Endothelial cell of umbilical vein (primary cell): ENCODE results near the gene QPCT. TPM values are rescaled to one million over a fixed set of nuclear protein-coding genes. Genes with fewer than 3 reads are reported as not detected.

Source experiments
- BruUV-seq: library from RNA; stranded (reverse); fragments of 400-500 nt; replicated peaks from 2 replicates; lab custom pipeline; 2021; lab: Mats Ljungman, UMichigan
- CTCF ChIA-PET: fragments of 300-600, 350-600 bp; sonication (Branson Sonifier 250); formaldehyde crosslinking; loops from one replicate; lab custom pipeline; 2021; ENCODE audit warnings: antibody characterized with exemption, inconsistent platforms; lab: Charles Lee
- POLR2A ChIA-PET: fragments of 300-600, 350-600 bp; sonication (Branson Sonifier 250); formaldehyde crosslinking; loops from one replicate; lab custom pipeline; 2021; ENCODE audit warnings: antibody characterized with exemption, inconsistent platforms; lab: Charles Lee
- DNase-seq: peaks from one replicate; pipeline ENCODE4 v3.0.0-alpha.2; 2011; ENCODE audit warnings: low read depth, low spot score
- FAIRE-seq: peaks from 2 replicates; lab custom pipeline; 2011; peaks lifted over from hg19 to GRCh38; lab: Jason Lieb, UNC
- H2AFZ ChIP-seq: 2 replicates; pipeline ENCODE4 v1.6.0; 2012; ENCODE audit warnings: low read depth, low read length, control low read depth, inconsistent platforms
- H3K27ac ChIP-seq: 2 replicates; pipeline ENCODE4 v1.5.1; 2011; ENCODE audit warnings: low read depth, mild to moderate bottlenecking, control low read depth, low read length, moderate library complexity; ENCODE audit not compliant: insufficient read depth
- H3K27me3 ChIP-seq, 2 experiments: 2 replicates each; pipeline versions ENCODE4 v1.6.0 to v1.6.1; 2011; ENCODE audit warnings: low read length in 2 of 2, mixed read lengths in 1 of 2; ENCODE audit not compliant: control insufficient read depth in 2 of 2, insufficient read depth in 2 of 2
- H3K36me3 ChIP-seq, 2 experiments: 2 replicates in 1 of 2; 3 replicates in 1 of 2; pipeline ENCODE4 v1.5.1; 2011; ENCODE audit warnings: low read length in 2 of 2, mild to moderate bottlenecking in 1 of 2, moderate library complexity in 1 of 2; ENCODE audit not compliant: control insufficient read depth in 2 of 2, insufficient read depth in 2 of 2; ENCODE audit errors: extremely low read depth in 1 of 2
- H3K4me1 ChIP-seq: 3 replicates; pipeline ENCODE4 v1.5.1; 2011; ENCODE audit warnings: mild to moderate bottlenecking, low read length; ENCODE audit not compliant: control insufficient read depth, insufficient read depth; ENCODE audit errors: extremely low read depth
- H3K4me2 ChIP-seq: 2 replicates; pipeline ENCODE4 v1.6.1; 2011; ENCODE audit warnings: low read length, control low read depth, mixed read lengths; ENCODE audit not compliant: insufficient read depth
- H3K4me3 ChIP-seq, 3 experiments: fragments of 200-600 bp in 1 of 3; sonication (generic), shearing (Covaris generic) in 1 of 3; replicated peaks in 1 of 3; 2 replicates each; pipeline ENCODE4 v1.5.1; 2011 to 2016; ENCODE audit warnings: control low read depth in 3 of 3, low read length in 3 of 3, mild to moderate bottlenecking in 2 of 3, inconsistent platforms in 1 of 3, low read depth in 1 of 3, moderate library complexity in 1 of 3; ENCODE audit not compliant: insufficient read depth in 1 of 3
- H3K79me2 ChIP-seq: 2 replicates; pipeline ENCODE4 v1.6.0; 2012; ENCODE audit warnings: low read length, inconsistent platforms; ENCODE audit not compliant: control insufficient read depth, insufficient read depth
- H3K9ac ChIP-seq: replicated peaks from 2 replicates; pipeline ENCODE3; 2011; ENCODE audit warnings: low read length, control low read depth; ENCODE audit not compliant: insufficient read depth; ENCODE audit errors: extremely low read depth
- H3K9me1 ChIP-seq: replicated peaks from 3 replicates; pipeline ENCODE4 v1.6.0; 2011; ENCODE audit warnings: mild to moderate bottlenecking, low read length; ENCODE audit not compliant: control insufficient read depth, insufficient read depth; ENCODE audit errors: extremely low read depth
- H3K9me3 ChIP-seq: replicated peaks from 2 replicates; pipeline ENCODE4 v1.5.1; 2012; ENCODE audit warnings: low read length, inconsistent platforms; ENCODE audit not compliant: control insufficient read depth, insufficient read depth
- H4K20me1 ChIP-seq: replicated peaks from 2 replicates; pipeline ENCODE3; 2011; ENCODE audit warnings: mild to moderate bottlenecking, low read length; ENCODE audit not compliant: control insufficient read depth, insufficient read depth; ENCODE audit errors: extremely low read depth
- CTCF ChIP-seq, 2 donors: IDR thresholded peaks; 1 replicate in 1 of 2; 2 replicates in 1 of 2; pipeline ENCODE4 v1.5.1; 2011; ENCODE audit warnings: low read length in 2 of 2, mild to moderate bottlenecking in 2 of 2, moderate library complexity in 2 of 2, control low read depth in 1 of 2, inconsistent platforms in 1 of 2, low read depth in 1 of 2; ENCODE audit not compliant: insufficient read depth in 1 of 2; ENCODE audit errors: extremely low read depth in 1 of 2
- EZH2 ChIP-seq: IDR thresholded peaks from 2 replicates; pipeline ENCODE4 v1.6.1; 2012; ENCODE audit warnings: borderline replicate concordance, low read depth, mild to moderate bottlenecking, moderate library complexity, low read length, inconsistent platforms; ENCODE audit not compliant: severe bottlenecking
- FOS ChIP-seq: IDR thresholded peaks from 2 replicates; pipeline ENCODE4 v1.6.1; 2011; ENCODE audit warnings: mild to moderate bottlenecking, low read length, moderate library complexity, borderline replicate concordance; ENCODE audit not compliant: insufficient read depth
- GATA2 ChIP-seq: IDR thresholded peaks from 2 replicates; pipeline ENCODE4 v1.7.0; 2011; ENCODE audit warnings: low read depth, mild to moderate bottlenecking, moderate library complexity, mixed read lengths, low read length; ENCODE audit not compliant: insufficient read length, insufficient read depth
- JUN ChIP-seq: IDR thresholded peaks from 2 replicates; pipeline ENCODE4 v1.6.1; 2011; ENCODE audit warnings: borderline replicate concordance, low read depth; ENCODE audit not compliant: insufficient read length, insufficient read depth
- MAX ChIP-seq: IDR thresholded peaks from 2 replicates; pipeline ENCODE4 v1.6.1; 2011; ENCODE audit not compliant: insufficient read depth, insufficient read length
- MYC ChIP-seq: IDR thresholded peaks from one replicate; pipeline ENCODE4 v1.6.1; 2011; ENCODE audit warnings: mild to moderate bottlenecking, low read depth, low read length
- POLR2A ChIP-seq: IDR thresholded peaks from 2 replicates; pipeline ENCODE4 v1.6.1; 2012; ENCODE audit warnings: low read depth, mild to moderate bottlenecking, control low read depth, low read length
- POLR2AphosphoS5 ChIP-seq: IDR thresholded peaks from 2 replicates; pipeline ENCODE4 v1.6.1; 2012; ENCODE audit warnings: low read depth, mild to moderate bottlenecking, control low read depth, low read length, moderate library complexity; ENCODE audit not compliant: insufficient read depth
- dilution Hi-C: fragments of 300-500 bp; cut with MboI; formaldehyde crosslinking; loops from one replicate; pipeline ENCODE4 v1.15.0; 2019; ENCODE audit warnings: low sequenced_read_pairs; ENCODE audit not compliant: extremely low pct_ligation_motif_present
- intact Hi-C: fragments of 100-400 bp; cut with micrococcal nuclease; formaldehyde crosslinking; loops from one replicate; pipeline ENCODE4 v1.10.0; 2022
- polyA plus RNA-seq, 4 experiments: library from polyadenylated mRNA; depleted of rRNA in 3 of 4; stranded (reverse) in 3 of 4; unstranded in 1 of 4; fragments of >200 nt; gene quantifications; 2 replicates each; pipeline versions ENCODE4 v1.2.1 to v1.2.3, GENCODE V29; 2011 to 2012; ENCODE audit warnings: missing spikeins in 1 of 4
- total RNA-seq: library from RNA; stranded (reverse); gene quantifications from 2 replicates; pipeline ENCODE4 v1.2.3, GENCODE V29; 2021

Gene QPCT
- total and polyA plus RNA-seq, 2 donors (not counting 3 experiments of a cell fraction or from before 2014, with no cell fraction given), result 12.8 to 17.2 TPM

GRCh38 chr2:37376421-37377186 lies 32.2 kb downstream of the QPCT start:
- dilution Hi-C loops (no loop called here), intact Hi-C loops (no loop called here)
- H3K9me1 ChIP-seq, result no peaks in the 10 kb centered on the region
- CTCF ChIA-PET, result interaction anchor here (0.7 to 4.4 kb wide), 5 partner anchors 9 to 501 kb away, joined by 3 to 16 read pairs (median 3); no protein-coding TSS in a partner anchor
- H2AFZ ChIP-seq, result no peak overlapping the region
- H3K9ac ChIP-seq, result no peak overlapping the region
- H3K79me2 ChIP-seq, result no peaks in the 10 kb centered on the region
- H3K27me3 ChIP-seq, result no peaks in the 10 kb centered on the region
- H3K9me3 ChIP-seq, result no peaks in the 10 kb centered on the region
- TF ChIP-seq POLR2AphosphoS5, result no peak
- no peak for TF ChIP-seq POLR2A
- TF ChIP-seq CTCF (IDR thresholded peaks at IDR 0.05; ENCODE audit: extremely low read depth in 1 of 2, insufficient read depth in 1 of 2, low read depth in 1 of 2, low read length in 2 of 2), result no peak
- TF ChIP-seq GATA2, result no peak
- TF ChIP-seq EZH2, result no peak
- TF ChIP-seq FOS, result no peak
- TF ChIP-seq MAX, result no peak
- no peak for TF ChIP-seq JUN
- TF ChIP-seq MYC, result no peak
- DNase-seq (no peak), FAIRE-seq (no peak)
- BruUV-seq, result no TSS peak
- peaks cover 14% of the 10 kb centered on the region for H3K4me1 ChIP-seq
- no peak overlapping the region for H3K4me2 ChIP-seq
- H4K20me1 ChIP-seq, result no peaks in the 10 kb centered on the region
- no peak overlapping the region for H3K27ac ChIP-seq
- POLR2A ChIA-PET, result no interaction called here
- H3K36me3 ChIP-seq, result no peaks in the 10 kb centered on the region
- H3K4me3 ChIP-seq, result no peak overlapping the region
